K562 (cell line): ENCODE results near the gene NECTIN2. TPM values are rescaled to one million over a fixed set of nuclear protein-coding genes. Genes with fewer than 3 reads are reported as not detected.

Source experiments
- ATAC-seq: fragments of 200-7000 bp; cut with Tn5 transposase; 3 replicates; pipeline ENCODE4 v1.9.1; 2020; ENCODE audit warnings: moderate library complexity
- BruUV-seq: library from RNA; stranded (reverse); fragments of 400-500 nt; replicated peaks from 2 replicates; lab custom pipeline; 2021; lab: Mats Ljungman, UMichigan
- CTCF ChIA-PET: fragments of 300-600 bp; formaldehyde crosslinking; extraction: SDS; loops from one replicate; lab custom pipeline; 2021; ENCODE audit warnings: low intra/inter-chr PET ratio; lab: Yijun Ruan, JAX
- POLR2A ChIA-PET: fragments of 300-600, 350-650 bp; sonication (Branson Sonifier 250); formaldehyde crosslinking; extraction: SDS; loops from one replicate; lab custom pipeline; 2021; ENCODE audit warnings: antibody characterized with exemption, inconsistent platforms; lab: Yijun Ruan, JAX
- DNase-seq, 4 experiments: peaks; one replicate each; pipeline versions ENCODE4 v3.0.0 to v3.0.0-alpha.2; 2011 to 2018; ENCODE audit warnings: low spot score in 3 of 4, mixed read lengths in 3 of 4; ENCODE audit errors: extremely low read depth in 1 of 4
- FAIRE-seq: peaks from 2 replicates; lab custom pipeline; 2011; peaks lifted over from hg19 to GRCh38; lab: Jason Lieb, UNC
- H2AFZ ChIP-seq: 2 replicates; pipeline ENCODE4 v1.6.0; 2011; ENCODE audit warnings: low read depth, low read length, control low read depth, inconsistent platforms
- H3K27ac ChIP-seq: fragments of 200-600 bp; 3 replicates; pipeline ENCODE4 v1.8.0; 2011; ENCODE audit warnings: low read depth, mild to moderate bottlenecking, control low read depth, inconsistent platforms, low read length, moderate library complexity, mixed read lengths; ENCODE audit errors: extremely low read depth
- H3K27me3 ChIP-seq, 2 experiments: fragments of 300-600 bp in 1 of 2; 2 replicates in 1 of 2; 3 replicates in 1 of 2; pipeline versions ENCODE4 v1.6.0 to v1.8.0; 2011; ENCODE audit warnings: inconsistent platforms in 2 of 2, low read length in 2 of 2, mild to moderate bottlenecking in 1 of 2, mixed read lengths in 1 of 2, moderate library complexity in 1 of 2; ENCODE audit not compliant: control insufficient read depth in 2 of 2, insufficient read depth in 2 of 2
- H3K36me3 ChIP-seq: fragments of 300-600 bp; 3 replicates; pipeline ENCODE4 v1.8.0; 2011; ENCODE audit warnings: mild to moderate bottlenecking, low read length, inconsistent platforms; ENCODE audit not compliant: control insufficient read depth, insufficient read depth
- H3K4me1 ChIP-seq, 2 experiments: fragments of 200-600 bp in 1 of 2; replicated peaks in 1 of 2; 2 replicates in 1 of 2; 3 replicates in 1 of 2; pipeline versions ENCODE4 v1.5.1 to v1.8.0; 2011; ENCODE audit warnings: inconsistent platforms in 2 of 2, low read length in 2 of 2, mild to moderate bottlenecking in 1 of 2, mixed read lengths in 1 of 2, moderate library complexity in 1 of 2; ENCODE audit not compliant: control insufficient read depth in 2 of 2, insufficient read depth in 2 of 2
- H3K4me2 ChIP-seq: 2 replicates; pipeline ENCODE4 v1.6.1; 2011; ENCODE audit warnings: low read length, control low read depth, inconsistent platforms, mixed read lengths; ENCODE audit not compliant: insufficient read depth
- H3K4me3 ChIP-seq: fragments of 200-600 bp; sonication (generic), shearing (Covaris generic); 2 replicates; pipeline ENCODE4 v1.5.1; 2016; ENCODE audit warnings: control low read depth, inconsistent platforms
- H3K79me2 ChIP-seq: fragments of 200-600 bp; 3 replicates; pipeline ENCODE4 v1.8.0; 2011; ENCODE audit warnings: low read length, inconsistent platforms; ENCODE audit not compliant: control insufficient read depth, insufficient read depth
- H3K9ac ChIP-seq, 2 experiments: 2 replicates each; pipeline versions ENCODE4 v1.6.0 to v1.6.1; 2011; ENCODE audit warnings: low read depth in 2 of 2, low read length in 2 of 2, control low read depth in 1 of 2, inconsistent platforms in 1 of 2, mild to moderate bottlenecking in 1 of 2, mixed read lengths in 1 of 2; ENCODE audit not compliant: insufficient read depth in 1 of 2
- H3K9me1 ChIP-seq: one replicate; pipeline ENCODE4 v1.6.0; 2011; ENCODE audit warnings: inconsistent platforms, mild to moderate bottlenecking, low read length, moderate library complexity; ENCODE audit not compliant: control insufficient read depth, insufficient read depth
- H3K9me3 ChIP-seq: replicated peaks from 2 replicates; pipeline ENCODE4 v1.5.1; 2011; ENCODE audit warnings: low read depth, low read length, inconsistent platforms; ENCODE audit not compliant: control insufficient read depth, insufficient read depth
- H4K20me1 ChIP-seq: replicated peaks from 2 replicates; pipeline ENCODE4 v1.6.1; 2011; ENCODE audit warnings: low read length, inconsistent platforms, mixed read lengths; ENCODE audit not compliant: control insufficient read depth, insufficient read depth
- FOXK1 ChIP-seq: sonication (generic); formaldehyde crosslinking; IDR thresholded peaks from 2 replicates; pipeline ENCODE4 v1.8.0; 2022; ENCODE audit warnings: missing genetic modification reagents, mild to moderate bottlenecking, borderline replicate concordance
- GTF2B ChIP-seq: IDR thresholded peaks from 2 replicates; pipeline ENCODE4 v1.6.1; 2011; ENCODE audit not compliant: insufficient read length; ENCODE audit errors: extremely low read depth
- MYNN ChIP-seq, 2 experiments: sonication (generic); formaldehyde crosslinking in 1 of 2; IDR thresholded peaks; 2 replicates each; pipeline versions ENCODE4 v1.5.0 to v1.6.1; 2016 to 2020; ENCODE audit warnings: antibody characterized with exemption in 1 of 2, missing genetic modification reagents in 1 of 2
- PATZ1 ChIP-seq: fragments of 250-450 bp; sonication (Bioruptor Pico); IDR thresholded peaks from 2 replicates; pipeline ENCODE4 v1.5.0; 2020; ENCODE audit warnings: mild to moderate bottlenecking, borderline replicate concordance
- POLR2G ChIP-seq: fragments of 200-400 bp; formaldehyde crosslinking; IDR thresholded peaks from 2 replicates; pipeline ENCODE4 v1.6.1; 2017; ENCODE audit warnings: low read depth, mild to moderate bottlenecking, antibody characterized with exemption, low read length, moderate library complexity
- RBFOX2 ChIP-seq: fragments of 200-400 bp; formaldehyde crosslinking; IDR thresholded peaks from 2 replicates; pipeline ENCODE4 v1.6.1; 2017; ENCODE audit warnings: low read depth, mild to moderate bottlenecking, low read length, moderate library complexity
- TAF15 ChIP-seq: fragments of 200-400 bp; formaldehyde crosslinking; IDR thresholded peaks from 2 replicates; pipeline ENCODE4 v1.6.1; 2017; ENCODE audit warnings: mild to moderate bottlenecking, low read depth, low read length, moderate library complexity
- ZNF57 ChIP-seq: fragments of 450-650 bp; formaldehyde crosslinking; IDR thresholded peaks from 2 replicates; pipeline ENCODE4 v1.4.0; 2020; ENCODE audit warnings: mild to moderate bottlenecking, moderate library complexity
- WGBS: fragments of 100-300 bp; shearing (Covaris generic); methylation state at CpG from one replicate; pipeline ENCODE4 v1.1.6; 2016; ENCODE audit warnings: low coverage, mixed read lengths; ENCODE audit not compliant: insufficient coverage; ENCODE audit errors: missing lambda C conversion rate; 5-methylcytosine and 5-hydroxymethylcytosine counted together
- in situ Hi-C: fragments of 300-500 bp; cut with MboI; formaldehyde crosslinking; loops from 4 replicates; pipeline ENCODE4 v1.15.0; 2018; ENCODE audit warnings: inconsistent platforms, mixed read lengths
- intact Hi-C: fragments of 100-400 bp; cut with micrococcal nuclease; formaldehyde crosslinking; loops from 2 replicates; pipeline ENCODE4 v1.14.2; 2022
- polyA plus RNA-seq, 8 experiments: library from polyadenylated mRNA; depleted of rRNA in 4 of 8; stranded (reverse) in 5 of 8; unstranded in 3 of 8; fragments of >200 nt; fragmentation: Nextera tagmentation in 2 of 8; fragmentation: Illumina TruSeq in 1 of 8; extraction: Ambion mirVana in 2 of 8; extraction: Trizol in 1 of 8; gene quantifications; 2 replicates each; pipeline versions ENCODE4 v1.2.1 to v1.2.3, GENCODE V29; 2011 to 2014; ENCODE audit warnings: inconsistent platforms in 1 of 8, missing spikeins in 1 of 8
- total RNA-seq, 7 experiments: library from RNA; depleted of rRNA in 6 of 7; stranded (reverse); fragments of >200 nt in 6 of 7; fragmentation: Illumina TruSeq in 2 of 7; extraction: Trizol in 2 of 7; gene quantifications; 2 replicates each; pipeline versions ENCODE4 v1.2.1 to v1.2.3, GENCODE V29; 2011 to 2021; ENCODE audit warnings: low replicate concordance in 1 of 7

The NECTIN2 gene
- total and polyA plus RNA-seq, 9 of the 15 experiments (the other 6 are each of a cell fraction or from before 2014, with no cell fraction given): 3.9 to 94.9 (median 34.9) TPM

GRCh38 chr19:44893332-44894051 is 47.4 kb downstream of the NECTIN2 start (continued):
- TF ChIP-seq MYNN (IDR thresholded peaks at IDR 0.05) (no peak), MYNN (CRISPR knock-in tag; IDR thresholded peaks at IDR 0.05) (no peak), TAF15 (0 out of 2 replicates have a peak, but pooled peaks have one; percentile 44), POLR2G (peak; percentile 60; the same call in 1 of the 2 replicates), ZNF57 (no peak), FOXK1 (0 out of 2 replicates have a peak, but pooled peaks have one; percentile 49), PATZ1 (CRISPR knock-in tag) (no peak)

GRCh38 chr19:44894052-44894400 is 47.9 kb downstream of the NECTIN2 start:
- no TSS peak for BruUV-seq
- WGBS: 92% methylated on average over 6 of the region's 6 CpGs
- peaks cover 6% of the 10 kb centered on the region; the same call in 1 of the 2 replicates for H4K20me1 ChIP-seq
- intact Hi-C loops (no loop called here), in situ Hi-C loops (loop anchor here (10.0 kb wide), 1 partner anchor 161 kb away; no protein-coding TSS in a partner anchor)
- H2AFZ ChIP-seq: no peak overlapping the region
- CTCF ChIA-PET: no interaction called here
- peaks cover 64% of the 10 kb centered on the region for H3K79me2 ChIP-seq
- POLR2A ChIA-PET: interaction anchor here (1.2 to 1.9 kb wide), 2 partner anchors 9 to 11 kb away, joined by 3 to 11 read pairs; partner anchors contain the start of gene APOE
- no peak overlapping the region for H3K4me2 ChIP-seq
- no peaks in the 10 kb centered on the region; the same call in 1 of the 2 replicates for H3K9me3 ChIP-seq
- DNase-seq (no peak), FAIRE-seq (no peak), ATAC-seq (no peak)
- H3K27me3 ChIP-seq: no peaks in the 10 kb centered on the region
- TF ChIP-seq RBFOX2 (peak; percentile 7; the same call in 1 of the 2 replicates), GTF2B (no peak)
- no peak overlapping the region; a peak in 1 of 4 replicates for H3K9ac ChIP-seq
- H3K36me3 ChIP-seq: peaks cover 70% of the 10 kb centered on the region
- H3K4me1 ChIP-seq: peaks cover 17 to 41% of the 10 kb centered on the region in 2 experiments
- no peak overlapping the region for H3K4me3 ChIP-seq
- H3K27ac ChIP-seq: no peak overlapping the region
- H3K9me1 ChIP-seq: peaks cover 3% of the 10 kb centered on the region
